HepG2 (cell line): ENCODE measurements around the gene ZMYND8. TPM values are rescaled to one million over a fixed set of nuclear protein-coding genes. Genes with fewer than 3 reads are reported as not detected.
A peak's percentile ranks its signal among the peaks of the same experiment; 100 is the strongest.

ENCODE experiments used
- CSRNP2 ChIP-seq: sonication (generic); formaldehyde crosslinking; conservative IDR thresholded peaks from 2 replicates; pipeline ENCODE4 v1.8.0; 2022; ENCODE audit warnings: low read depth, missing genetic modification reagents
- EEA1 ChIP-seq: sonication (generic); formaldehyde crosslinking; IDR thresholded peaks from 2 replicates; pipeline ENCODE4 v1.5.1; 2020; ENCODE audit warnings: mild to moderate bottlenecking, missing genetic modification reagents, borderline replicate concordance
- FOXK1 ChIP-seq: sonication (generic); formaldehyde crosslinking; IDR thresholded peaks from 2 replicates; pipeline ENCODE4 v1.4.0; 2020; ENCODE audit warnings: low read depth, missing genetic modification reagents, borderline replicate concordance
- HNRNPK ChIP-seq: fragments of 200-400 bp; formaldehyde crosslinking; IDR thresholded peaks from 2 replicates; pipeline ENCODE4 v1.6.1; 2018; ENCODE audit warnings: low read length, low read depth, moderate library complexity, mild to moderate bottlenecking; ENCODE audit not compliant: poor library complexity, severe bottlenecking
- POGK ChIP-seq: sonication (generic); formaldehyde crosslinking; conservative IDR thresholded peaks from 2 replicates; pipeline ENCODE4 v1.8.0; 2022; ENCODE audit warnings: mild to moderate bottlenecking, moderate library complexity, missing genetic modification reagents
- SALL1 ChIP-seq: sonication (generic); formaldehyde crosslinking; IDR thresholded peaks from 2 replicates; pipeline ENCODE4 v1.8.0; 2022; ENCODE audit warnings: mild to moderate bottlenecking, missing genetic modification reagents
- WIZ ChIP-seq: sonication (generic); formaldehyde crosslinking; IDR thresholded peaks from 2 replicates; pipeline ENCODE4 v1.5.1; 2020; ENCODE audit warnings: mild to moderate bottlenecking, missing genetic modification reagents
- ZNF30 ChIP-seq: sonication (generic); formaldehyde crosslinking; IDR thresholded peaks from 2 replicates; pipeline ENCODE4 v1.5.0; 2020; ENCODE audit warnings: mild to moderate bottlenecking, missing genetic modification reagents
- ZNF777 ChIP-seq: sonication (generic); formaldehyde crosslinking; IDR thresholded peaks from 2 replicates; pipeline ENCODE4 v1.4.0; 2020; ENCODE audit warnings: missing genetic modification reagents
- ZNF891 ChIP-seq: sonication (generic); formaldehyde crosslinking; IDR thresholded peaks from 2 replicates; pipeline ENCODE4 v1.5.0; 2020; ENCODE audit warnings: mild to moderate bottlenecking, missing genetic modification reagents
- polyA plus RNA-seq, 8 experiments: library from polyadenylated mRNA; depleted of rRNA in 3 of 8; stranded (reverse) in 7 of 8; unstranded in 1 of 8; fragments of >200 nt; fragmentation: Illumina TruSeq in 4 of 8; extraction: Trizol in 4 of 8; gene quantifications; 2 replicates each; pipeline versions ENCODE4 v1.2.1 to v1.2.3, GENCODE V29; 2011 to 2016; ENCODE audit warnings: low read depth in 4 of 8, missing spikeins in 1 of 8, mixed read lengths in 1 of 8; ENCODE audit not compliant: insufficient read depth in 1 of 8
- total RNA-seq, 5 experiments: library from RNA; depleted of rRNA; stranded (reverse); fragments of >200 nt; fragmentation: Illumina TruSeq; extraction: Trizol; gene quantifications; 2 replicates each; pipeline ENCODE4 v1.2.3, GENCODE V29; 2016; ENCODE audit warnings: low read depth in 1 of 5
- TF ChIP-seq, protein P1 (sequence below): sonication (generic); formaldehyde crosslinking; IDR thresholded peaks from 2 replicates; pipeline ENCODE4 v1.4.0; 2020; ENCODE audit warnings: mild to moderate bottlenecking, missing genetic modification reagents
- TF ChIP-seq, protein P2 (sequence below), 2 experiments: IDR thresholded peaks; 2 replicates each; pipeline ENCODE4 v1.6.1; 2011 to 2012; ENCODE audit warnings: low read length in 2 of 2, borderline replicate concordance in 1 of 2, low read depth in 1 of 2, mild to moderate bottlenecking in 1 of 2, moderate library complexity in 1 of 2
- TF ChIP-seq, protein P3 (sequence below): sonication (generic); formaldehyde crosslinking; IDR thresholded peaks from 2 replicates; pipeline ENCODE4 v1.5.0; 2020; ENCODE audit warnings: mild to moderate bottlenecking, missing genetic modification reagents
- TF ChIP-seq, protein P4 (sequence below): sonication (generic); formaldehyde crosslinking; IDR thresholded peaks from 2 replicates; pipeline ENCODE4 v1.4.0; 2020; ENCODE audit warnings: missing genetic modification reagents, borderline replicate concordance

Gene ZMYND8
- total and polyA plus RNA-seq, 2 of the 13 experiments (the other 11 are each of a cell fraction or from before 2014, with no cell fraction given), result 53.9 to 84.7 TPM

DNA sequence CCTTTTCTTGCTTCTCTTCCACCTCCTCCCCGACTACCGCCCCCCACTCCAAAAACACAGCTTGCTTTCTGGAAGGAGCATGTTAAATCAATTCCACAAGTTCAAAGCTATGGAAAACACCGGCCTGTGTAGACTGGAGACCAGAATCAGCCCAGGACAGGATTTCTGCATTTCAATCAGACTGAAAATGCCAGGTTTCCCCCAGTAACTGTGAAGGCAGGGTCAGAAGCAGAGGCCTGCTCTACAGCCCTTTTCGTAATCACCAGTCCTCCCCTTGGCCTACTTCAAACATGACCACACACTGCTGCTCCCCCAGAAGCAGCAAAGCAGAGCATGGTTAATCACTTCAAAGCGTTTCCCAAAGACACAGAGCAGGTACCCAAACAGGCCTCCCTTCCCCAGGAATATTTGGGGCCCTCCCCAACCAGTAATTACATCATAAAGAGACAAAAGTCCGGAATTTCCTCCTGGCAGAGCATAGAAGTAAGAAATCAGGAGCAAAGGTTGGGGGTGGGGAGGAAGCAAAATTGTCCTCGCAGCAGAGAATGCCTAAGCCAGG, 38.4 kb downstream of the ZMYND8 start (continued):
- TF ChIP-seq, protein P1, sequence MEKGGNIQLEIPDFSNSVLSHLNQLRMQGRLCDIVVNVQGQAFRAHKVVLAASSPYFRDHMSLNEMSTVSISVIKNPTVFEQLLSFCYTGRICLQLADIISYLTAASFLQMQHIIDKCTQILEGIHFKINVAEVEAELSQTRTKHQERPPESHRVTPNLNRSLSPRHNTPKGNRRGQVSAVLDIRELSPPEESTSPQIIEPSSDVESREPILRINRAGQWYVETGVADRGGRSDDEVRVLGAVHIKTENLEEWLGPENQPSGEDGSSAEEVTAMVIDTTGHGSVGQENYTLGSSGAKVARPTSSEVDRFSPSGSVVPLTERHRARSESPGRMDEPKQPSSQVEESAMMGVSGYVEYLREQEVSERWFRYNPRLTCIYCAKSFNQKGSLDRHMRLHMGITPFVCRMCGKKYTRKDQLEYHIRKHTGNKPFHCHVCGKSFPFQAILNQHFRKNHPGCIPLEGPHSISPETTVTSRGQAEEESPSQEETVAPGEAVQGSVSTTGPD (CRISPR knock-in tag), result peak; percentile 86
- TF ChIP-seq EEA1 (peak; percentile 81; the same call in 1 of the 2 replicates), SALL1 (peak; percentile 91), ZNF891 (CRISPR knock-in tag) (no peak), ZNF777 (CRISPR knock-in tag) (no peak), FOXK1 (CRISPR knock-in tag) (peak; percentile 81; the same call in 1 of the 2 replicates), ZNF30 (CRISPR knock-in tag) (no peak), POGK (peak; percentile 80), WIZ (peak; percentile 26; the same call in 1 of the 2 replicates), HNRNPK (no peak), CSRNP2 (no peak)
- TF ChIP-seq, protein P2, sequence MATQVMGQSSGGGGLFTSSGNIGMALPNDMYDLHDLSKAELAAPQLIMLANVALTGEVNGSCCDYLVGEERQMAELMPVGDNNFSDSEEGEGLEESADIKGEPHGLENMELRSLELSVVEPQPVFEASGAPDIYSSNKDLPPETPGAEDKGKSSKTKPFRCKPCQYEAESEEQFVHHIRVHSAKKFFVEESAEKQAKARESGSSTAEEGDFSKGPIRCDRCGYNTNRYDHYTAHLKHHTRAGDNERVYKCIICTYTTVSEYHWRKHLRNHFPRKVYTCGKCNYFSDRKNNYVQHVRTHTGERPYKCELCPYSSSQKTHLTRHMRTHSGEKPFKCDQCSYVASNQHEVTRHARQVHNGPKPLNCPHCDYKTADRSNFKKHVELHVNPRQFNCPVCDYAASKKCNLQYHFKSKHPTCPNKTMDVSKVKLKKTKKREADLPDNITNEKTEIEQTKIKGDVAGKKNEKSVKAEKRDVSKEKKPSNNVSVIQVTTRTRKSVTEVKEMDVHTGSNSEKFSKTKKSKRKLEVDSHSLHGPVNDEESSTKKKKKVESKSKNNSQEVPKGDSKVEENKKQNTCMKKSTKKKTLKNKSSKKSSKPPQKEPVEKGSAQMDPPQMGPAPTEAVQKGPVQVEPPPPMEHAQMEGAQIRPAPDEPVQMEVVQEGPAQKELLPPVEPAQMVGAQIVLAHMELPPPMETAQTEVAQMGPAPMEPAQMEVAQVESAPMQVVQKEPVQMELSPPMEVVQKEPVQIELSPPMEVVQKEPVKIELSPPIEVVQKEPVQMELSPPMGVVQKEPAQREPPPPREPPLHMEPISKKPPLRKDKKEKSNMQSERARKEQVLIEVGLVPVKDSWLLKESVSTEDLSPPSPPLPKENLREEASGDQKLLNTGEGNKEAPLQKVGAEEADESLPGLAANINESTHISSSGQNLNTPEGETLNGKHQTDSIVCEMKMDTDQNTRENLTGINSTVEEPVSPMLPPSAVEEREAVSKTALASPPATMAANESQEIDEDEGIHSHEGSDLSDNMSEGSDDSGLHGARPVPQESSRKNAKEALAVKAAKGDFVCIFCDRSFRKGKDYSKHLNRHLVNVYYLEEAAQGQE (IDR thresholded peaks at IDR 0.05; ENCODE audit: borderline replicate concordance in 1 of 2, low read depth in 1 of 2, low read length in 2 of 2), result peak in 1 of 2 experiments; percentile 40; a peak in 2 of 4 replicates
- TF ChIP-seq, protein P3, sequence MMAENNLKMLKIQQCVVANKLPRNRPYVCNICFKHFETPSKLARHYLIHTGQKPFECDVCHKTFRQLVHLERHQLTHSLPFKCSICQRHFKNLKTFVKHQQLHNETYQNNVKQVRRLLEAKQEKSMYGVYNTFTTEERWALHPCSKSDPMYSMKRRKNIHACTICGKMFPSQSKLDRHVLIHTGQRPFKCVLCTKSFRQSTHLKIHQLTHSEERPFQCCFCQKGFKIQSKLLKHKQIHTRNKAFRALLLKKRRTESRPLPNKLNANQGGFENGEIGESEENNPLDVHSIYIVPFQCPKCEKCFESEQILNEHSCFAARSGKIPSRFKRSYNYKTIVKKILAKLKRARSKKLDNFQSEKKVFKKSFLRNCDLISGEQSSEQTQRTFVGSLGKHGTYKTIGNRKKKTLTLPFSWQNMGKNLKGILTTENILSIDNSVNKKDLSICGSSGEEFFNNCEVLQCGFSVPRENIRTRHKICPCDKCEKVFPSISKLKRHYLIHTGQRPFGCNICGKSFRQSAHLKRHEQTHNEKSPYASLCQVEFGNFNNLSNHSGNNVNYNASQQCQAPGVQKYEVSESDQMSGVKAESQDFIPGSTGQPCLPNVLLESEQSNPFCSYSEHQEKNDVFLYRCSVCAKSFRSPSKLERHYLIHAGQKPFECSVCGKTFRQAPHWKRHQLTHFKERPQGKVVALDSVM (CRISPR knock-in tag), result peak; percentile 68; the same call in 1 of the 2 replicates
- TF ChIP-seq, protein P4, sequence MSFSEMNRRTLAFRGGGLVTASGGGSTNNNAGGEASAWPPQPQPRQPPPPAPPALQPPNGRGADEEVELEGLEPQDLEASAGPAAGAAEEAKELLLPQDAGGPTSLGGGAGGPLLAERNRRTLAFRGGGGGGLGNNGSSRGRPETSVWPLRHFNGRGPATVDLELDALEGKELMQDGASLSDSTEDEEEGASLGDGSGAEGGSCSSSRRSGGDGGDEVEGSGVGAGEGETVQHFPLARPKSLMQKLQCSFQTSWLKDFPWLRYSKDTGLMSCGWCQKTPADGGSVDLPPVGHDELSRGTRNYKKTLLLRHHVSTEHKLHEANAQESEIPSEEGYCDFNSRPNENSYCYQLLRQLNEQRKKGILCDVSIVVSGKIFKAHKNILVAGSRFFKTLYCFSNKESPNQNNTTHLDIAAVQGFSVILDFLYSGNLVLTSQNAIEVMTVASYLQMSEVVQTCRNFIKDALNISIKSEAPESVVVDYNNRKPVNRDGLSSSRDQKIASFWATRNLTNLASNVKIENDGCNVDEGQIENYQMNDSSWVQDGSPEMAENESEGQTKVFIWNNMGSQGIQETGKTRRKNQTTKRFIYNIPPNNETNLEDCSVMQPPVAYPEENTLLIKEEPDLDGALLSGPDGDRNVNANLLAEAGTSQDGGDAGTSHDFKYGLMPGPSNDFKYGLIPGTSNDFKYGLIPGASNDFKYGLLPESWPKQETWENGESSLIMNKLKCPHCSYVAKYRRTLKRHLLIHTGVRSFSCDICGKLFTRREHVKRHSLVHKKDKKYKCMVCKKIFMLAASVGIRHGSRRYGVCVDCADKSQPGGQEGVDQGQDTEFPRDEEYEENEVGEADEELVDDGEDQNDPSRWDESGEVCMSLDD, result peak; percentile 95
